Fibroblast of skin of right quadriceps (primary cell): ENCODE results near the gene CELF2.

Experiments used
- DNase-seq: peaks from one replicate; pipeline ENCODE4 v3.0.0-alpha.2; 2013

The CELF2 gene

GRCh38 chr10:11023009-11023953 lies 5.6 kb downstream of the CELF2 start:
- DNase-seq: no peak

GRCh38 chr10:11024596-11024995 lies 6.9 kb downstream of the CELF2 start:
- DNase-seq: no peak

GRCh38 chr10:11025978-11026377 lies 8.3 kb downstream of the CELF2 start:
- no peak for DNase-seq

- DNase-seq: no peak
Observed at GRCh38 chr10:11026773-11027172, 9.1 kb downstream of the CELF2 start.

- DNase-seq: no peak
Observed at GRCh38 chr10:11034762-11035161, 17.1 kb downstream of the CELF2 start.

- DNase-seq: peak; percentile 72
Observed at GRCh38 chr10:11035301-11035991, 17.8 kb downstream of the CELF2 start.

- DNase-seq: peak; percentile 56
Observed at GRCh38 chr10:11036424-11037011, 18.8 kb downstream of the CELF2 start.

GRCh38 chr10:11037991-11038390 lies 20.3 kb downstream of the CELF2 start:
- no peak for DNase-seq

GRCh38 chr10:11042357-11042756 lies 24.7 kb downstream of the CELF2 start:
- DNase-seq: peak; percentile 10

- no peak for DNase-seq
Observed at GRCh38 chr10:11043039-11043438, 25.4 kb downstream of the CELF2 start.

- DNase-seq: no peak
Observed at GRCh38 chr10:11043446-11044127, 25.9 kb downstream of the CELF2 start.

- no peak for DNase-seq
Observed at GRCh38 chr10:11045487-11045886, 27.8 kb downstream of the CELF2 start.

GRCh38 chr10:11045995-11046775 lies 28.5 kb downstream of the CELF2 start:
- no peak for DNase-seq

GRCh38 chr10:11046776-11047160 lies 29.1 kb downstream of the CELF2 start:
- no peak for DNase-seq

GRCh38 chr10:11048707-11049278 lies 31.1 kb downstream of the CELF2 start:
- DNase-seq: no peak

GRCh38 chr10:11049806-11050205 lies 32.1 kb downstream of the CELF2 start:
- DNase-seq: no peak

GRCh38 chr10:11050301-11051287 lies 32.9 kb downstream of the CELF2 start:
- no peak for DNase-seq

- no peak for DNase-seq
Observed at GRCh38 chr10:11057018-11057417, 39.3 kb downstream of the CELF2 start.

GRCh38 chr10:11057448-11057847 lies 39.8 kb downstream of the CELF2 start:
- no peak for DNase-seq

- DNase-seq: no peak
Observed at GRCh38 chr10:11057994-11058393, 40.3 kb downstream of the CELF2 start.

- peak; percentile 41 for DNase-seq
Observed at GRCh38 chr10:11058965-11059364, 41.3 kb downstream of the CELF2 start.
